B cell (primary cell): Measurements from ENCODE around the gene DSN1. TPM values are rescaled to one million over a fixed set of nuclear protein-coding genes. Genes with fewer than 3 reads are reported as not detected.

ENCODE experiments used
- ATAC-seq: fragments of 200-7000 bp; cut with Tn5 transposase; one replicate; pipeline ENCODE4 v1.10.0; 2021; ENCODE audit warnings: low read depth, mild to moderate bottlenecking, moderate number of reproducible peaks, moderate library complexity
- CTCF ChIA-PET: fragments of 350-600 bp; sonication (Branson Sonifier 250); formaldehyde crosslinking; loops from one replicate; lab custom pipeline; 2021; ENCODE audit warnings: antibody characterized with exemption, inconsistent platforms; lab: Charles Lee
- POLR2A ChIA-PET: fragments of 350-600 bp; sonication (Branson Sonifier 250); formaldehyde crosslinking; loops from one replicate; lab custom pipeline; 2021; ENCODE audit warnings: antibody characterized with exemption; lab: Charles Lee
- DNase-seq: peaks from one replicate; pipeline ENCODE4 v3.0.0; 2013
- H2AFZ ChIP-seq: 2 replicates; pipeline ENCODE4 v1.6.1; 2012; ENCODE audit warnings: mild to moderate bottlenecking, low read depth, low read length; ENCODE audit not compliant: insufficient read depth, poor library complexity, severe bottlenecking
- H3K27ac ChIP-seq, 2 donors: 1 replicate in 1 of 2; 2 replicates in 1 of 2; pipeline ENCODE4 v1.5.1; 2012 to 2013; ENCODE audit warnings: low read length in 2 of 2, mild to moderate bottlenecking in 2 of 2, moderate library complexity in 1 of 2
- H3K27me3 ChIP-seq, 4 experiments: fragments of 200-600 bp in 1 of 4; sonication (generic) in 1 of 4; replicated peaks in 1 of 4; 1 replicate in 2 of 4; 2 replicates in 2 of 4; pipeline versions ENCODE4 v1.6.1 to v1.7.0; 2013 to 2016; ENCODE audit warnings: low read length in 3 of 4, mild to moderate bottlenecking in 2 of 4, mixed read lengths in 1 of 4, moderate library complexity in 1 of 4; ENCODE audit not compliant: insufficient read depth in 4 of 4, control insufficient read depth in 3 of 4; ENCODE audit errors: control extremely low read depth in 1 of 4
- H3K36me3 ChIP-seq, 2 experiments: replicated peaks in 1 of 2; 1 replicate in 1 of 2; 2 replicates in 1 of 2; pipeline versions ENCODE4 v1.6.1 to v1.7.1; 2013; ENCODE audit warnings: low read length in 1 of 2; ENCODE audit not compliant: insufficient read depth in 2 of 2, control insufficient read depth in 1 of 2; ENCODE audit errors: control extremely low read depth in 1 of 2, extremely low read depth in 1 of 2
- H3K4me1 ChIP-seq, 2 donors: fragments of 200-600 bp in 1 of 2; sonication (generic) in 1 of 2; 1 replicate in 1 of 2; 2 replicates in 1 of 2; pipeline versions ENCODE4 v1.5.1 to v1.6.1; 2013 to 2017; ENCODE audit warnings: low read length in 2 of 2; ENCODE audit not compliant: control insufficient read depth in 2 of 2, insufficient read depth in 2 of 2
- H3K4me2 ChIP-seq: replicated peaks from 2 replicates; pipeline ENCODE3; 2012; ENCODE audit warnings: mild to moderate bottlenecking, low read depth, low read length; ENCODE audit not compliant: poor library complexity, severe bottlenecking
- H3K4me3 ChIP-seq, 5 experiments: fragments of 200-600 bp in 1 of 5; sonication (generic) in 1 of 5; 1 replicate in 3 of 5; 2 replicates in 2 of 5; pipeline versions ENCODE4 v1.5.1 to v1.7.0; 2011 to 2016; ENCODE audit warnings: low read length in 4 of 5, mild to moderate bottlenecking in 4 of 5, low read depth in 2 of 5, control low read depth in 1 of 5, moderate library complexity in 1 of 5; ENCODE audit not compliant: insufficient read depth in 1 of 5; ENCODE audit errors: control extremely low read depth in 1 of 5, extremely low read depth in 1 of 5
- H3K79me2 ChIP-seq: fragments of 200-600 bp; sonication (generic); one replicate; pipeline ENCODE4 v1.6.0; 2016; ENCODE audit warnings: low read length; ENCODE audit not compliant: control insufficient read depth, insufficient read depth
- H3K9ac ChIP-seq: fragments of 200-600 bp; sonication (generic); 2 replicates; pipeline ENCODE4 v1.6.1; 2017; ENCODE audit warnings: mild to moderate bottlenecking, low read length, moderate library complexity
- H3K9me3 ChIP-seq, 3 donors: one replicate each; pipeline versions ENCODE4 v1.6.1 to v1.7.1; 2013; ENCODE audit warnings: low read length in 2 of 3; ENCODE audit not compliant: control insufficient read depth in 2 of 3, insufficient read depth in 1 of 3; ENCODE audit errors: control extremely low read depth in 1 of 3
- H4K20me1 ChIP-seq: 2 replicates; pipeline ENCODE4 v1.6.0; 2012; ENCODE audit warnings: mild to moderate bottlenecking, low read length; ENCODE audit not compliant: insufficient read depth, control insufficient read depth, poor library complexity, severe bottlenecking
- H3K27ac Mint-ChIP-seq: one replicate; pipeline ENCODE4 v1.8.0; 2021; ENCODE audit warnings: mixed read lengths
- H3K27me3 Mint-ChIP-seq: one replicate; pipeline ENCODE4 v1.8.0; 2021; ENCODE audit warnings: mixed read lengths
- H3K4me1 Mint-ChIP-seq: one replicate; pipeline ENCODE4 v1.8.0; 2021; ENCODE audit warnings: mixed read lengths
- H3K4me3 Mint-ChIP-seq: one replicate; pipeline ENCODE4 v1.8.0; 2021; ENCODE audit warnings: mixed read lengths
- H3K9me3 Mint-ChIP-seq: one replicate; pipeline ENCODE4 v1.8.0; 2022; ENCODE audit warnings: mixed read lengths; ENCODE audit not compliant: insufficient read depth
- EZH2 ChIP-seq: IDR thresholded peaks from 2 replicates; pipeline ENCODE4 v1.6.1; 2012; ENCODE audit warnings: borderline replicate concordance, low read depth, mild to moderate bottlenecking, moderate library complexity, low read length; ENCODE audit not compliant: insufficient read depth, poor library complexity, severe bottlenecking
- WGBS: methylation state at CpG from one replicate; pipeline ENCODE4 v1.1.5; 2013; ENCODE audit warnings: missing lambda C conversion rate; ENCODE audit not compliant: insufficient coverage; 5-methylcytosine and 5-hydroxymethylcytosine counted together
- intact Hi-C: fragments of 100-400 bp; cut with micrococcal nuclease; formaldehyde crosslinking; loops from one replicate; pipeline ENCODE4 v1.10.0; 2022
- polyA plus RNA-seq: library from polyadenylated mRNA; depleted of rRNA; stranded (reverse); fragments of >200 nt; gene quantifications from 2 replicates; pipeline ENCODE4 v1.2.3, GENCODE V29; 2012
- total RNA-seq, 2 donors: library from RNA; stranded (reverse); fragments of 120-200 nt in 1 of 2; gene quantifications; 1 replicate in 1 of 2; 2 replicates in 1 of 2; pipeline versions ENCODE4 v1.2.3 to v1.2.4, GENCODE V29; 2013 to 2022
- TF ChIP-seq, protein P1 (sequence below): fragments of 200-600 bp; IDR thresholded peaks from one replicate; pipeline ENCODE4 v1.8.0; 2022; ENCODE audit warnings: antibody characterized with exemption, mild to moderate bottlenecking

The DSN1 gene
- total and polyA plus RNA-seq, 2 donors (not counting 1 experiment from before 2014, with no cell fraction given): 13.2 to 17.1 TPM

DNA sequence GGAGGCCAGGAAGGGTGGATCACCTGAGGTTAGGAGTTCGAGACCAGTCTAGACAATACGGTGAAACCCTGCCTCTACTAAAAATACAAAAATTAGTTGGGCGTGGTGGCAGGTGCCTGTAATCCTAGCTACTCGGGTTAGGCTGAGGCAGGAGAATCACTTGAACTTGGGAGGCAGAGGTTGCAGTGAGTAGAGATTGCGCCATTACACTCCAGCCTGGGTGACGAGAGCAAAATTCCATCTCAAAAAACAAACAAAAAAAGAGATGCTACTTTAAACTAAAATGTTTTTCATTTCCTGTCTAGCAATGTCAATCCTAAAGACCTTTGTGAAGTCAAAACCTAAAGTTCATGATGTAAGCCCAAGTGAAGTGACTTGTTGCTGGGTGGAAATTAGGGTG lies 12.9 kb downstream of the DSN1 start:
- no peak for DNase-seq
- Histone ChIP-seq H3K4me3 (no peak overlapping the region), H3K4me2 (no peak overlapping the region), H2AFZ (no peak overlapping the region), H3K9ac (no peak overlapping the region), H3K27me3 (no peaks in the 10 kb centered on the region), H3K27ac (no peak overlapping the region), H3K9me3 (no peaks in the 10 kb centered on the region), H3K4me1 (peaks cover 23% of the 10 kb centered on the region in 2 donors), H3K79me2 (no peaks in the 10 kb centered on the region), H3K36me3 (peaks cover 0 to 4% of the 10 kb centered on the region in 2 experiments), H4K20me1 (no peaks in the 10 kb centered on the region)
- no peak for TF ChIP-seq EZH2
- TF ChIP-seq, protein P1, sequence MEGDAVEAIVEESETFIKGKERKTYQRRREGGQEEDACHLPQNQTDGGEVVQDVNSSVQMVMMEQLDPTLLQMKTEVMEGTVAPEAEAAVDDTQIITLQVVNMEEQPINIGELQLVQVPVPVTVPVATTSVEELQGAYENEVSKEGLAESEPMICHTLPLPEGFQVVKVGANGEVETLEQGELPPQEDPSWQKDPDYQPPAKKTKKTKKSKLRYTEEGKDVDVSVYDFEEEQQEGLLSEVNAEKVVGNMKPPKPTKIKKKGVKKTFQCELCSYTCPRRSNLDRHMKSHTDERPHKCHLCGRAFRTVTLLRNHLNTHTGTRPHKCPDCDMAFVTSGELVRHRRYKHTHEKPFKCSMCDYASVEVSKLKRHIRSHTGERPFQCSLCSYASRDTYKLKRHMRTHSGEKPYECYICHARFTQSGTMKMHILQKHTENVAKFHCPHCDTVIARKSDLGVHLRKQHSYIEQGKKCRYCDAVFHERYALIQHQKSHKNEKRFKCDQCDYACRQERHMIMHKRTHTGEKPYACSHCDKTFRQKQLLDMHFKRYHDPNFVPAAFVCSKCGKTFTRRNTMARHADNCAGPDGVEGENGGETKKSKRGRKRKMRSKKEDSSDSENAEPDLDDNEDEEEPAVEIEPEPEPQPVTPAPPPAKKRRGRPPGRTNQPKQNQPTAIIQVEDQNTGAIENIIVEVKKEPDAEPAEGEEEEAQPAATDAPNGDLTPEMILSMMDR: no peak
- intact Hi-C loops: no loop called here
- Mint-ChIP-seq H3K4me1 (peaks cover 20% of the 10 kb centered on the region), H3K9me3 (no peaks in the 10 kb centered on the region), H3K27ac (no peak overlapping the region), H3K27me3 (no peaks in the 10 kb centered on the region), H3K4me3 (no peak overlapping the region)
- WGBS: no CpG with 5 or more reads among the region's 6 CpGs
- ChIA-PET POLR2A (no interaction called here), CTCF (no interaction called here)
- no peak for ATAC-seq

DNA sequence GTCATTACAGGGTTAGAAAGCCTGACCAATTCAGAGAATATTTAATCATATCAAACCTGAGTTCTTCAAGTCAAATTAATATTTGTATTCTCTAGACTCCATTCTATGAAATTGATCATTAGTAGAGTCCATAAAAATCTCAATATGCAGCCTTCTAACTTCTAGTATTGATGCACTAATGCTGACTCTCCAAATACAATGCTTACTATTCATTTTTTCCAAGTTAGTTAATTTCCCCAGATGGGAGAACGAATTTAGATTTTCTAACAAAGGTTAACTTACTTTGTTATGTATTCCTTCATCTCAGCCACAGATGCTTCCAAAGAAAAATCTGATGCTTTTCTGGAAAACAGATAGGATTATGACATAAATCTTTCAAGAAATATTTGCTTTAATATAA lies 15.3 kb downstream of the DSN1 start:
- peak overlapping the region; percentile 53 for H3K9ac ChIP-seq
- DNase-seq (no peak), ATAC-seq (no peak)
- H3K79me2 ChIP-seq: no peaks in the 10 kb centered on the region
- ChIA-PET CTCF (interaction anchor here (1.0 to 1.9 kb wide), 7 partner anchors 8 to 556 kb away, joined by 3 to 13 read pairs (median 4); partner anchors contain the start of genes DSN1 and NDRG3), POLR2A (interaction anchor here (1.5 kb wide), 2 partner anchors 15 to 185 kb away, joined by 4 to 6 read pairs; partner anchors contain the start of genes DSN1 and TGIF2)
- no peaks in the 10 kb centered on the region for H3K9me3 ChIP-seq
- H3K27ac ChIP-seq: peak overlapping the region; percentile 76 to 89
- H2AFZ ChIP-seq: peak overlapping the region; percentile 78
- Mint-ChIP-seq H3K27me3 (no peaks in the 10 kb centered on the region), H3K27ac (peak overlapping the region; percentile 32), H3K4me1 (peaks cover 32% of the 10 kb centered on the region), H3K4me3 (no peak overlapping the region), H3K9me3 (no peaks in the 10 kb centered on the region)
- peak overlapping the region in 1 of 5 experiments; percentile 48 for H3K4me3 ChIP-seq
- H4K20me1 ChIP-seq: no peaks in the 10 kb centered on the region
- no peaks in the 10 kb centered on the region for H3K27me3 ChIP-seq
- peaks cover 29 to 30% of the 10 kb centered on the region in 2 donors for H3K4me1 ChIP-seq
- peak overlapping the region; percentile 76 for H3K4me2 ChIP-seq
- peaks cover 0 to 9% of the 10 kb centered on the region in 2 experiments for H3K36me3 ChIP-seq
- intact Hi-C loops: no loop called here
- TF ChIP-seq, protein P1: no peak
- no peak for TF ChIP-seq EZH2
- no CpG with 5 or more reads among the region's 1 CpG for WGBS
